ENCODE measurements around the gene NHLRC4.

DNA sequence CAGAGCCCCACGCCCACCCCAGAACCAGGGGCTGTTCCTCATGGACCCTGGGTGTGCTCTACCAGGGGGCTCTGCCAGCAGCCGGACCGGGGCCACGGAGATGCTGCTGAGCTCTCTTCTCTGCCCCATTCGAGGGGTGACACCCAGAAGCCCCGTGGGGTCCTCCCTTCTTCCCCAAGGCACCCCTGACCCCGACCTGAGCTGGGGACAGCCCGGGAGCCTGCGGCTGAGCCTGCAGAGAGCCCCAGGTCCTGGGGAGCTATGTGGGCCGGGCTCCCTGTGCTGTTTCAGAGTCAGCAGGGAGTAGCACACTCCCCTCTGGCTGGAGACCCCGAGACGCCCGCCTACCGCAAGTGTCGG is 7.8 kb upstream of the NHLRC4 start:
- TF ChIP-seq OSR1 (CRISPR knock-in tag; IDR thresholded peaks at IDR 0.05) (no peak), ISL1 (CRISPR knock-in tag; IDR thresholded peaks at IDR 0.05) (no peak), RARB (CRISPR knock-in tag; IDR thresholded peaks at IDR 0.05) (no peak), ZFP3 (CRISPR knock-in tag; IDR thresholded peaks at IDR 0.05) (no peak), ARNTL (CRISPR knock-in tag; IDR thresholded peaks at IDR 0.05; ENCODE audit: borderline replicate concordance, low read depth) (no peak), ESRRG (CRISPR knock-in tag; IDR thresholded peaks at IDR 0.05) (no peak), CSDC2 (CRISPR knock-in tag; IDR thresholded peaks at IDR 0.05) (no peak), BACH2 (CRISPR knock-in tag; IDR thresholded peaks at IDR 0.05; ENCODE audit: borderline replicate concordance) (no peak)
- TF ChIP-seq, protein P1, sequence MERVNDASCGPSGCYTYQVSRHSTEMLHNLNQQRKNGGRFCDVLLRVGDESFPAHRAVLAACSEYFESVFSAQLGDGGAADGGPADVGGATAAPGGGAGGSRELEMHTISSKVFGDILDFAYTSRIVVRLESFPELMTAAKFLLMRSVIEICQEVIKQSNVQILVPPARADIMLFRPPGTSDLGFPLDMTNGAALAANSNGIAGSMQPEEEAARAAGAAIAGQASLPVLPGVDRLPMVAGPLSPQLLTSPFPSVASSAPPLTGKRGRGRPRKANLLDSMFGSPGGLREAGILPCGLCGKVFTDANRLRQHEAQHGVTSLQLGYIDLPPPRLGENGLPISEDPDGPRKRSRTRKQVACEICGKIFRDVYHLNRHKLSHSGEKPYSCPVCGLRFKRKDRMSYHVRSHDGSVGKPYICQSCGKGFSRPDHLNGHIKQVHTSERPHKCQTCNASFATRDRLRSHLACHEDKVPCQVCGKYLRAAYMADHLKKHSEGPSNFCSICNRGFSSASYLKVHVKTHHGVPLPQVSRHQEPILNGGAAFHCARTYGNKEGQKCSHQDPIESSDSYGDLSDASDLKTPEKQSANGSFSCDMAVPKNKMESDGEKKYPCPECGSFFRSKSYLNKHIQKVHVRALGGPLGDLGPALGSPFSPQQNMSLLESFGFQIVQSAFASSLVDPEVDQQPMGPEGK (CRISPR knock-in tag; IDR thresholded peaks at IDR 0.05; ENCODE audit: borderline replicate concordance) = no peak

All from SK-N-SH treated with all-trans-retinoic acid at 6 μM for 48 hours (cell line).